ENCODE data around the gene SND1.

SND1 gene

GRCh38 chr7:127764681-127765080 is 112.7 kb downstream of the SND1 start:
- Histone ChIP-seq H3K4me2 (ENCODE audit: low read depth, low read length) (no peak overlapping the region), H3K9me2 (replicated peaks; ENCODE audit: insufficient read depth, low read length) (no peaks in the 10 kb centered on the region), H3K9ac (ENCODE audit: low read length) (no peak overlapping the region), H3K79me2 (ENCODE audit: low read length) (peaks cover 97% of the 10 kb centered on the region), H3K27ac (ENCODE audit: low read length) (no peak overlapping the region), H4K20me1 (ENCODE audit: insufficient read depth, low read length) (peaks cover 42% of the 10 kb centered on the region), H3K9me3 (replicated peaks; ENCODE audit: insufficient read depth, low read length) (no peaks in the 10 kb centered on the region), H3K4me1 (ENCODE audit: low read length) (no peaks in the 10 kb centered on the region), H3K36me3 (replicated peaks; ENCODE audit: insufficient read depth, low read length) (no peaks in the 10 kb centered on the region), H3K27me3 (replicated peaks; ENCODE audit: insufficient read depth, low read length) (no peaks in the 10 kb centered on the region), H3K4me3 (ENCODE audit: low read length) (no peak overlapping the region), H3F3A (ENCODE audit: insufficient read depth, low read length) (no peaks in the 10 kb centered on the region), H2AFZ (ENCODE audit: low read length) (no peak overlapping the region)
- DNase-seq = no peak
- no peak for TF ChIP-seq EZH2 (optimal IDR thresholded peaks at IDR 0.05; ENCODE audit: low read depth, low read length)
- no peak for TF ChIP-seq EZH2phosphoT487 (IDR thresholded peaks at IDR 0.05; ENCODE audit: low read length)
- TF ChIP-seq CTCF (IDR thresholded peaks at IDR 0.05; ENCODE audit: low read length) = no peak

GRCh38 chr7:127765150-127765549 is 113.2 kb downstream of the SND1 start:
- H3K27ac ChIP-seq (ENCODE audit: low read length) = no peak overlapping the region
- H3K4me1 ChIP-seq (ENCODE audit: low read length) = no peaks in the 10 kb centered on the region
- H4K20me1 ChIP-seq (ENCODE audit: insufficient read depth, low read length) = peaks cover 42% of the 10 kb centered on the region
- no peak for DNase-seq
- no peak overlapping the region for H3K4me2 ChIP-seq (ENCODE audit: low read depth, low read length)
- H3K27me3 ChIP-seq (replicated peaks; ENCODE audit: insufficient read depth, low read length) = no peaks in the 10 kb centered on the region
- peaks cover 97% of the 10 kb centered on the region for H3K79me2 ChIP-seq (ENCODE audit: low read length)
- H3K9ac ChIP-seq (ENCODE audit: low read length) = no peak overlapping the region
- no peak overlapping the region for H2AFZ ChIP-seq (ENCODE audit: low read length)
- H3F3A ChIP-seq (ENCODE audit: insufficient read depth, low read length) = no peaks in the 10 kb centered on the region
- no peaks in the 10 kb centered on the region for H3K9me2 ChIP-seq (replicated peaks; ENCODE audit: insufficient read depth, low read length)
- H3K9me3 ChIP-seq (replicated peaks; ENCODE audit: insufficient read depth, low read length) = no peaks in the 10 kb centered on the region
- no peaks in the 10 kb centered on the region for H3K36me3 ChIP-seq (replicated peaks; ENCODE audit: insufficient read depth, low read length)
- no peak overlapping the region for H3K4me3 ChIP-seq (ENCODE audit: low read length)
- TF ChIP-seq EZH2phosphoT487 (IDR thresholded peaks at IDR 0.05; ENCODE audit: low read length) (no peak), EZH2 (optimal IDR thresholded peaks at IDR 0.05; ENCODE audit: low read depth, low read length) (no peak), CTCF (IDR thresholded peaks at IDR 0.05; ENCODE audit: low read length) (no peak)

- H3K9me3 ChIP-seq (replicated peaks; ENCODE audit: insufficient read depth, low read length) = no peaks in the 10 kb centered on the region
- no peak overlapping the region for H2AFZ ChIP-seq (ENCODE audit: low read length)
- H3K4me2 ChIP-seq (ENCODE audit: low read depth, low read length) = no peak overlapping the region
- H3K79me2 ChIP-seq (ENCODE audit: low read length) = peaks cover 97% of the 10 kb centered on the region
- no peak overlapping the region for H3K4me3 ChIP-seq (ENCODE audit: low read length)
- DNase-seq = no peak
- H3K36me3 ChIP-seq (replicated peaks; ENCODE audit: insufficient read depth, low read length) = no peaks in the 10 kb centered on the region
- H3K9ac ChIP-seq (ENCODE audit: low read length) = no peak overlapping the region
- H4K20me1 ChIP-seq (ENCODE audit: insufficient read depth, low read length) = peaks cover 46% of the 10 kb centered on the region
- H3F3A ChIP-seq (ENCODE audit: insufficient read depth, low read length) = no peaks in the 10 kb centered on the region
- no peaks in the 10 kb centered on the region for H3K9me2 ChIP-seq (replicated peaks; ENCODE audit: insufficient read depth, low read length)
- H3K4me1 ChIP-seq (ENCODE audit: low read length) = no peaks in the 10 kb centered on the region
- TF ChIP-seq CTCF (IDR thresholded peaks at IDR 0.05; ENCODE audit: low read length) (no peak), EZH2 (optimal IDR thresholded peaks at IDR 0.05; ENCODE audit: low read depth, low read length) (no peak), EZH2phosphoT487 (IDR thresholded peaks at IDR 0.05; ENCODE audit: low read length) (no peak)
- H3K27me3 ChIP-seq (replicated peaks; ENCODE audit: insufficient read depth, low read length) = no peaks in the 10 kb centered on the region
- no peak overlapping the region for H3K27ac ChIP-seq (ENCODE audit: low read length)
Observed at GRCh38 chr7:127766831-127767459, 115.0 kb downstream of the SND1 start.

All from MM.1S (cell line).